Measurements from ENCODE around the gene MYBPHL.

MYBPHL gene

DNA sequence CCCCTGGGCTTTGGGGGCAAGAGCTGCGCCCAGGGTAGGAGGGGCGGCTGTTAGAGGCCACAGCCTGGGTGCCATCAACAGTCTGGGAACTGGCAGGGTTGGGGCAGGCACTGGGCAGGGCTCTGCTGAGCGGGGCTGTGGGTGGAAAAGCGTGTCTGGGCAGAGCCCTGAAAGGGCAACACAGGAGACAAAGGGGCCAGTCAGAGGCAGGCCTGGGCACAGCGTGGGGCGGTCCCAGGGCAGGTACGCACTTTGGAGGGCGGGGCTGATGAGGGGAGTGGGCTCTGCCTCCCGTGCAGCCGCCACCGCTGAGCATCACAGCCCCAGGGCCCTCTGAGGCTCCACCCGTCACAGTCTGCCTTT is 43.6 kb downstream of the MYBPHL start:
- DNase-seq = no peak

DNA sequence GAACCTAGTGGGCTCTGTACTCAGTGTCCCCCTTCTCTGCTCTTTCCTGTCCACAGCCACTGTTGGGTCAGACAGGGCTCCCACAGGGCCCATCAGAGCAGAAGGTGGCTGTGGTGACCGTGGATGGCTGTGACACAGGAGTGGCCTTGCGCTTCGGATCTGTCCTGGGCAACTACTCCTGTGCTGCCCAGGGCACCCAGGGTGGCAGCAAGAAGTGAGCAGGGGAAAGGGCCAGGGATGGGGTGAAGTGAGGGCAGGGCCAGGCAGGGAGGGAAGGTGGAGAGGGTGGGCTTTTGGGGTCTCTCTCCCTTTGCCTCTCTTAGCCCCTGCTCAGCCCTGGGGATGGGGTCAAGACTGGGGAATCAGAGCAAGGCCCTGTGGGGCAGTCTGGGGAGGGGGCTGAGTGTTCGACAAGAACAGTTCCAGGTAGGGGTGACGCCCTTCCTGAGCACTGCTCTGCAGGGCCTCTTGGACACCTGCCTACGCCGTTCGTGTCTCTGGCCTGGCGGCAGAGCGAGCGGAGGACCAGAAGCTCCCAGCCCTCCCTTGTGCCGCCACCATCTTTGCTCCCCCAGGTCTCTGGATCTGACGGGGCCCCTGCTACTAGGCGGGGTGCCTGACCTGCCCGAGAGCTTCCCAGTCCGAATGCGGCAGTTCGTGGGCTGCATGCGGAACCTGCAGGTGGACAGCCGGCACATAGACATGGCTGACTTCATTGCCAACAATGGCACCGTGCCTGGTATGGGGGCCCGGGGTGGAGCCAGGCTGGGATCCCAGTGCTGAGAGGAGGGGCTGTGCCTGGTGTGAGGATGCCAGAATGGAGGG is 44.4 kb downstream of the MYBPHL start:
- no peak for DNase-seq

DNA sequence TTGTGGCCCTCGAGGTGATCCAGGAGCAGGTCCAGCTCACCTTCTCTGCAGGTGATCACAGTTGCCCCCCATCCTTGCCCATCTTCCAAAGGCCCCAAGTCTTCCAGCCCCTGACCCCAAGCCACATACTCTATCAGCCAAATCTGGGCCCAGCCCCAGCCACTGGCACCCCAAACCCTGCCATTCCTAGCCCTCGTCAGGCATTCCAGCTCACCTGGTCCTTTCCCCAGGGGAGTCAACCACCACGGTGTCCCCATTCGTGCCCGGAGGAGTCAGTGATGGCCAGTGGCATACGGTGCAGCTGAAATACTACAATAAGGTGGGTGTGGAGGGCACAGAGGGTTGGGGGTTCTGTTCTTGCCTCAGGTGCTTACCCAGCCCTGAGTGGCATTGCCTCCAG is 45.2 kb downstream of the MYBPHL start:
- DNase-seq = no peak

DNA sequence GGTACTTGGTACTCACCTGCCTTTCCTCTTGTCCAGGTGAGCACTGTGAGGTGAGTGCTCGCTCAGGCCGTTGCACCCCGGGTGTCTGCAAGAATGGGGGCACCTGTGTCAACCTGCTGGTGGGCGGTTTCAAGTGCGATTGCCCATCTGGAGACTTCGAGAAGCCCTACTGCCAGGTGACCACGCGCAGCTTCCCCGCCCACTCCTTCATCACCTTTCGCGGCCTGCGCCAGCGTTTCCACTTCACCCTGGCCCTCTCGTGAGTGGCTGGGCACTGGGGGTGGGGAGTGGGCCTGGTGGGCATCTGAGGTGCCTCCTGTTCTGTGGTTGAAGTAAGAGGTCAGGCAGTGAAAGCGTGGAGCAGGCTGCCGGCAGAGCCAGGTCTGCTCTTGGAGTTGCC is 45.8 kb downstream of the MYBPHL start:
- DNase-seq = no peak

DNA sequence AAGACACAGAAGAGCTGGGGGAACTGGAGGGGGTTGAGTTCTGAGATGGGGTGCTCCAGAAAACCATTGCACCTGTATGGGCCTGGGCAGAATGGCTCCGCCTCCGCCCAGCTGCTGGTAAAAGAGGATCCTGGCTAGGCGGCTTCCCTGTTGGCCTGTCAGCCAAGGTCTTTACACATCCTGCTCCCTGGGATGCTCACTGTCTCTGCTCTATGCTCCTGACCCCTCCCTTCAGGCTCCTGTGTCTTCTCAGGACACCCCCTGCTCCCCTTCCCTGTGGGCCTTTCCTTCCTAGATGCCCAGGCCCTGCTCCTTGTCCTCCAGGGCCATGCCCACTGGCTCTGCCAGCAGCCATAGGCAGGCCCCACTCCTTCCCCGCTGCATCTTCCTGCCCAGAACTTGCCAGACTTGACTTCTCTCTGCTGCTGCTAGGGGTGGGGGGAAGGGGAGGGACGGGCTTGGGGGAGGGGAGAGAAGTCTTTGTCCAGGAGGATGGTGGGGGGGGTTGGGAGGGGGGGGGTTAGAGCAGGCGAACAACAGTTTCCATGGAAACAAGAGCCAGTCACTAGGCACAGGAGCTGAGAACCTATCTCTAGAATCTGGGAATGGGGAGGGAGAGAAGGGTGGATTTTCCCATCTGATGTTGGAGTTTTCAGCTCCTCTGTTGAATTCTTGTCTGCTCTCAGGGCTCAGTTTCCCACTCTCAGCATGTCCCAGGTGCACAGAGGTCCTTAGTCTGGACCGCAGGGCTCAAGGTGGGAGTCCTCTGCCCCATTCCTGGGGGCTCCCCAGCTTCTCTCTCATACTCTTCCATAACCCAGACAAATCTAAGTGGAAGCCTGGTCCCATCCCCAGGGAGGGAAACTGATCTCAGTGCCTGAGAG is 46.9 kb downstream of the MYBPHL start:
- no peak for DNase-seq

DNA sequence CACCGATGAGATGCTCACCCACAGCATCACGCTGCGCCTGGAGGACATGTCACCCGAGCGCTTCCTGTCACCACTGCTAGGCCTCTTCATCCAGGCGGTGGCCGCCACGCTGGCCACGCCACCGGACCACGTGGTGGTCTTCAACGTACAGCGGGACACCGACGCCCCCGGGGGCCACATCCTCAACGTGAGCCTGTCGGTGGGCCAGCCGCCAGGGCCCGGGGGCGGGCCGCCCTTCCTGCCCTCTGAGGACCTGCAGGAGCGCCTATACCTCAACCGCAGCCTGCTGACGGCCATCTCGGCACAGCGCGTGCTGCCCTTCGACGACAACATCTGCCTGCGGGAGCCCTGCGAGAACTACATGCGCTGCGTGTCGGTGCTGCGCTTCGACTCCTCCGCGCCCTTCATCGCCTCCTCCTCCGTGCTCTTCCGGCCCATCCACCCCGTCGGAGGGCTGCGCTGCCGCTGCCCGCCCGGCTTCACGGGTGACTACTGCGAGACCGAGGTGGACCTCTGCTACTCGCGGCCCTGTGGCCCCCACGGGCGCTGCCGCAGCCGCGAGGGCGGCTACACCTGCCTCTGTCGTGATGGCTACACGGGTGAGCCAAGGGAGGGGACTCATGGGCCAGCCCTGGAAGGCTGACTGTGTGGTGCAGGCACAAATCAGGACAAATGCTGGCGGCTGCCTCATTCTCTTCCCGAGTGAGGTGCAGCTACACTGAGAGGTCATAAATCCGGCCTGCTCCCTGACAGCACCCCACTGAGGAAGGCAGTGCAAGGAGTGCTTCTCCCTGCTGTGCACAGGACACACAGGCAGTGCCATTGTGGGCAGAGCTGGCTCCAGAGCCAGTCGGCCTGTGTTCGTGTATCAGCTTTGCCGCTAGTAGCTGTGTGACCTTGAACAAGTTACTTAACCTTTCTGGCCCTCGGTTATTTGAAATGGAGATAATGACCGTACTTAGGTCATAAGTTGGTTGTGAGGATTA is 48.0 kb downstream of the MYBPHL start:
- no peak for DNase-seq

DNA sequence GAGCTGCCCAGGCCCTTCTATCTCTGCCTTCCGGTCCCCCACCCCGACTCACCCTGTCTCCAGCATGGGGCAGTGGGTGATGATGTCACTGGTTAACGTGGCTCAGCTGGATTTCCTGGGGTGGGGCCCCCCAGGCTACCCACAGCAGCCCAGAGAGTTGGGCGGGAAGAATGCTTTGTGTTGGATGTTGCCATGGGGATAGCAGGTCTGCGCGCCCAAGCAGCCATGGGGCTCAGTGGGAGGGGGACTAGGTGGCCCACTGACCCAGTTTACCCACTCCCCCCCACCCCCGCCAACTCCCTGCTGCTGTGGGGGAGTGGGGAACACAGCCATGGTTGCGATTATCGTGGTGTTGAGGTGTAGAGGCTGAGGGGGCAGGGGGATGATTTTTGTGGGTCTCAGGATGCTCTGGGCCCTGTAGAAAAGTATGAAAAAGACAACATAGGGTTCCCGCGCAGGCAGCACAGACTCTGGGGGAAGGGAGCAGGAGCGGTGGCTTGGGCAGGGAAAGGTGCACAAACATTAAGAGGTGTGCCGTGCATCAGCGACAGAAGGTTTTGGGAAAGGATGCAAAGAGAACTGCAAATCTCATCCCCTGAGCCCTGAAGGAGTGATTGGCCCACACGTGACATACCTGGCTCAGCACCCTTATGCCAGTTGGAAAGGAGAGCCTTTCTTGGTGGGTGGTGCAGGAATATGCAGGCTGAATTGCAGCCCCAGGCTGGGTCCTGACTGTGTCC is 49.0 kb downstream of the MYBPHL start:
- DNase-seq = no peak

DNA sequence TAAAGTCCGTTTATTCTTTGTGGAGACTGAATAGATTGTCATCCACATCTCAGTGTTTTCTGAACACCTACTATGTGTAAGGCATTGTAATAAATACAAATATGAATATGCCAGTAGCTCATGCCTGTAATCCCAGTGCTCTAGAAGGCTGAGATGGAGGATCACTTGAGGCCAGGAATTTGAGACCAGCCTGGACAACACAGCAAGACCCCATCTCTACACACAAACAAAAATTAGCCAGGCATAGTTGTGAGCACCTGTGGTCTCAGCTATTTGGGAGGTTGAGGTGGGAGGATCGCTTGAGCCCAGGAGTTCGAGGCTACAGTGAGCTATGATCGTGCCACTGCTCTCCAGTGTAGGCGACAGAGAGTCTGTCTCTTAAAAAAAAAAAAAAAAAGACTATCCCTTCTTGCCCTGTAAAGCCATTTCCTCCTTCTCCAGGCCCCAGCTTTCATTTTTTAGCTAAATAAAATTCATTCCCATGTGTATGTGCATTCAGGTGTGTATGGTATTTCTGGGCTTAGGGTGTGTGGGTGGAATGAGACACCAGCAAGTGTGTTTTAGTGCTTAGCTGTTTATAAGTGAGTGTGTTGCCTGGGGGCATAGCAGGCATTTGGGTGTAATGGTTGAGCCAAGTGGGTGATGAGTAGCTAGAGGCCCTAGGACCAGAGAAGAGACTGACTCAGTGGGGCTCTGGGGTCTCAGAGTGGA is 49.7 kb downstream of the MYBPHL start:
- DNase-seq = no peak

DNA sequence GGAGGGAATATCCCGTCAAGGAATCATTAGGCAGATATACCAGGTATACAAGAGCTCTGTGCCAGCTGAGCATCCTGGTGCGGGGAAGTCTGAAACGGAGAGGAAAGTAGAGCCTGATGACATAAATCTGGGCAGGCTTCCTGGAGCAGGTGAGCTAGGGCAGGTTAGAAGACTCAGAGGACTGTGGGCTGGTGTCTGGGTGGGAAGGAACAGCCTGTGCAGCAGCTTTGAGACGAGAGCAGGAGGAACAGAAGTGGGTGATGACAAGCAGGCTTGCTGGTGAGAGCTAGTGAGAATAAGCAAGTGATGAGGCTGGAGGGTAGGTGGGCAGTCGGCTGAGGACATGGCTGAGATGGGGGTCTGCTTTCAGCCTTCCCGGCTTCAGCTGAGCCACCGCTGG is 50.7 kb downstream of the MYBPHL start:
- no peak for DNase-seq

DNA sequence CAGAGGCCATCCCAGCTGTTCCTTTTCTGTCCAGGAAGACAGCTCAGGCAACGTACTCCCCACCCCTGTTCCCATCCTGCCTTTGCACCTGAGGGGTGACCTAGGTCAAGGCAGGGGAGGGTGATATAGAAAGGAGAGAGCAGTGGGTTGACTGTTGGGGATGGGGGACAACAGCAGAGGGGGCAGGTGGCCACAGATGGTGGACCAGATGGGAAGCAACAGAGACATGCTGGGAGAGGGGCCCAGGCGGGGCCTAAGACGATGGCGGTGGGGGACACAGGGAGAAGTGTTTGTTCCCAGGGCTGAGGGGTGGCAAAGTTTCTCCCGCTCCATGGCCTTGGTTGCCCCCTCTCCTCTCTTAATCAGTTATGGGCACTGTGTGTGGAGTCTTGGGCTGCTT is 51.1 kb downstream of the MYBPHL start:
- DNase-seq = no peak

DNA sequence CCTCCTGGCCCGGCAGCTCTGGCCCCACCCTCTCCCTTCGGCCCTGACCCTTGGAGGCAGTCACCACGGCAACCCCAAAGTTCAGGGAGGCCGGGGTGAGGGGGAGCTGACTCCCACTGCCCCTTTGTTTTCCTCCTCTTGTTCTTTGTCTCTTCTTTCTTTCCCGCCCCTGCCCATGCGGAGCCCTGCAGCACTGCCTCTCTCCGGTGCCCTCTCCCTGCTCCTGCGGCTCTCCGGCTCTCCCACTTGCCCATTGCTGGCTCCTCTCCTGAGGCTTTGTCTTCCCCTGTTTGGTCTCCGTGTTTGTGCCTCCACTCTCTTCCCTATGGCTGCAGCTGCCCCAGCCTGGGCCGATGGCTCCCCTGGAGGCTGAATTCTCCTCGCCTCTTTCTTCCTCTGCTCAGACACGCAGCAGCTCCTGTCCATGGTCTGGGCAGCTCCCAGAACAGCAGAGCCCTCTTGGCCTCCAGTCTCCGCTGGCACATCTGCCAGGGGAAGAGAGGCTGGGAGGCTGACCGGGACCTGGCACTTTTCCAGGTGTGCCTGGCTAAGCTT is 51.6 kb downstream of the MYBPHL start:
- DNase-seq = no peak

DNA sequence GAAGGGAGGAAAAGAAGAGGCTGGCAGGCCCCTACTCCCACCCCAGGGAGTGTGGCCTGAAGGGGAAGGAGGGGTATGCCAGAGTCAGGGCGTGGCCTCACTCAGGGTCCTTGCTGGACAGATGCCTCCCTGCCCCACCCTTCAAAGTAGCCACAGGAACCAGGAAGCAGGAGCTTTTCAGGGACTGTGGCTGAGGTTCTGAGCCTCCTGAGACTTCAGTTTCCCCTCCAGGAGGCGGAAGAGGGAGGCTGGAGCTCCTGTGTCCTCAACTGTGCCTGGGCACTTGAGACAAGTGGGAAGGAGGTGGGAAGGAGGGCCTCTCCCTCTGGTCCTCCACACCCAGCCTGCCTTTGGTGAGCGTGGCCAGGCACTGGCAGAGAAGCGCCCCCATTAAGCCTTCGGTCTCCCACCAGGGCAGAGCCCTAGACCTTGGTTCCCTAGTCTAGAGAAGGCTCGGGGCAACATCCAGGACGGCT is 52.2 kb downstream of the MYBPHL start:
- no peak for DNase-seq

DNA sequence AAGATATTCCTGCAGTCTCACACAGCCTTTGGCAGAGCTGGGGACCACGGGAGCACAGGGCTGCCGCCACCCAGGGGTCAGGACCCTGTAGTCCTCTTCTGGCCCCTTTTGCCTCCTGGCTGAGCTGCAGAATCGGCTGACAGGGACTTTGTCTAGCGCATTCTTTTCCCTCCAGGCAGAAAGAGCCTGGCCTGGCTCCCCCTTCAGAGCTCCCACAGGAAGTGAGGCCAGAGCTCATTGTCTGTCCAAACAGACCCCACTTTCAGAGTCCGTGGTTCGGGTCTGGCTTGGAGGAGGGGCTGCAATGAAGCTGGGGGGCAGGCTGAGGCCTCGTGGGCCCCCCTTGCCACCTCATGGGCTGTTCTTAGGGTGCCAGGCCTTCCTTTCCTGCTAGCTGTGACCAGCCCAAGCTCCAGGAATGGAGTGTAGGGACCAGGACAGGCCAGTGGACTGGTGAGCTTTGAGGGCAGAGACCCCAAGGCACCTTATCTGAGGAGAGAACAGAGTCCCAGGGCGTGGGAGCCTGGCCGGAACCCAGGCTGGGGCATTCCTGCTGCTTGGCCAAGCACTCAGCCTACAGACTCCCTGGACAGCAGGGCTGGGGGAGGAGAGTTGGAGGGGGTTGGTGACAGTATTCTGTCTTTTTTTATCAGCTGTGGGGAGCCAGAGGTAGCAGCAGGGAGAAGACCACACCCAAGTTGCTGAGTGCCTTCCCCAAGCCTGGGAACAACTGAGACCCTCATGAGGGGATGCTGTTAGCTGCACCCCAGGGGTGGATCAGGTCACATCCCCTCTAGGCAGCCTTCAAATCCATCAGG is 52.8 kb downstream of the MYBPHL start:
- no peak for DNase-seq

DNA sequence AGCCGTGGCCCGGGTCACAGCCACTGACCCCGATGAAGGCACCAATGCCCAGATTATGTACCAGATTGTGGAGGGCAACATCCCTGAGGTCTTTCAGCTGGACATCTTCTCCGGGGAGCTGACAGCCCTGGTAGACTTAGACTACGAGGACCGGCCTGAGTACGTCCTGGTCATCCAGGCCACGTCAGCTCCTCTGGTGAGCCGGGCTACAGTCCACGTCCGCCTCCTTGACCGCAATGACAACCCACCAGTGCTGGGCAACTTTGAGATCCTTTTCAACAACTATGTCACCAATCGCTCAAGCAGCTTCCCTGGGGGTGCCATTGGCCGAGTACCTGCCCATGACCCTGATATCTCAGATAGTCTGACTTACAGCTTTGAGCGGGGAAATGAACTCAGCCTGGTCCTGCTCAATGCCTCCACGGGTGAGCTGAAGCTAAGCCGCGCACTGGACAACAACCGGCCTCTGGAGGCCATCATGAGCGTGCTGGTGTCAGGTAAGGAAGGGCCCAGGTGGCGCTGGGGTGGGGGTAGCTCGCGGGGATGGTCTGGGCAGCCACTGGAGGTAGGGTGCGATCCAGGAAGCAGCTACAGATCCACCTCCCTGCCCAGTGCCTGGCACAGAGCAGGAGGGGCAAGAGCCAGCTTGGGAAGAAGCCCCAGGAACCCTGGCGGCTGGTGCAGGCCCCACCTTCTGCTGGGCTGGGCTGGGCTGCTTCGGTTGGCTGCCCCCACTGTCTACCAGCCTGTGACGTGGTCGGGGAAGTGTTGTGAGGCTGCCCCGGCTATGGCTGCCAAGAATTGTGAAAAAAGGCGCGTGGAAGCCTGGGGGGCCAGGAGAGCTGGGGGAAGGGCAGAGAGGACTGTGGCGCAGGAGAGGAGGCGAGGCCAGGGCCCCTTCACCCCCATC is 53.7 kb downstream of the MYBPHL start:
- DNase-seq = no peak

DNA sequence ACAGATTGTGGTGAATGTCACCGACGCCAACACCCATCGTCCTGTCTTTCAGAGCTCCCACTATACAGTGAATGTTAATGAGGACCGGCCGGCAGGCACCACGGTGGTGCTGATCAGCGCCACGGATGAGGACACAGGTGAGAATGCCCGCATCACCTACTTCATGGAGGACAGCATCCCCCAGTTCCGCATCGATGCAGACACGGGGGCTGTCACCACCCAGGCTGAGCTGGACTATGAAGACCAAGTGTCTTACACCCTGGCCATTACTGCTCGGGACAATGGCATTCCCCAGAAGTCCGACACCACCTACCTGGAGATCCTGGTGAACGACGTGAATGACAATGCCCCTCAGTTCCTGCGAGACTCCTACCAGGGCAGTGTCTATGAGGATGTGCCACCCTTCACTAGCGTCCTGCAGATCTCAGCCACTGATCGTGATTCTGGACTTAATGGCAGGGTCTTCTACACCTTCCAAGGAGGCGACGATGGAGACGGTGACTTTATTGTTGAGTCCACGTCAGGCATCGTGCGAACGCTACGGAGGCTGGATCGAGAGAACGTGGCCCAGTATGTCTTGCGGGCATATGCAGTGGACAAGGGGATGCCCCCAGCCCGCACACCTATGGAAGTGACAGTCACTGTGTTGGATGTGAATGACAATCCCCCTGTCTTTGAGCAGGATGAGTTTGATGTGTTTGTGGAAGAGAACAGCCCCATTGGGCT is 54.5 kb downstream of the MYBPHL start:
- no peak for DNase-seq

DNA sequence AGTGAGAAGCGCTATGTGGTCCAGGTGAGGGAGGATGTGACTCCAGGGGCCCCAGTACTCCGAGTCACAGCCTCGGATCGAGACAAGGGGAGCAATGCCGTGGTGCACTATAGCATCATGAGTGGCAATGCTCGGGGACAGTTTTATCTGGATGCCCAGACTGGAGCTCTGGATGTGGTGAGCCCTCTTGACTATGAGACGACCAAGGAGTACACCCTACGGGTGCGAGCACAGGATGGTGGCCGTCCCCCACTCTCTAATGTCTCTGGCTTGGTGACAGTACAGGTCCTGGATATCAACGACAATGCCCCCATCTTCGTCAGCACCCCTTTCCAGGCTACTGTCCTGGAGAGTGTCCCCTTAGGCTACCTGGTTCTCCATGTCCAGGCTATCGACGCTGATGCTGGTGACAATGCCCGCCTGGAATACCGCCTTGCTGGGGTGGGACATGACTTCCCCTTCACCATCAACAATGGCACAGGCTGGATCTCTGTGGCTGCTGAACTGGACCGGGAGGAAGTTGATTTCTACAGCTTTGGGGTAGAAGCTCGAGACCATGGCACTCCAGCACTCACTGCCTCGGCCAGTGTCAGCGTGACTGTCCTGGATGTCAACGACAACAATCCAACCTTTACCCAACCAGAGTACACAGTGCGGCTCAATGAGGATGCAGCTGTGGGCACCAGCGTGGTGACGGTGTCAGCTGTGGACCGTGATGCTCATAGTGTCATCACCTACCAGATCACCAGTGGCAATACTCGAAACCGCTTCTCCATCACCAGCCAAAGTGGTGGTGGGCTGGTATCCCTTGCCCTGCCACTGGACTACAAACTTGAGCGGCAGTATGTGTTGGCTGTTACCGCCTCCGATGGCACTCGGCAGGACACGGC is 55.3 kb downstream of the MYBPHL start:
- no peak for DNase-seq
